GM18858 (cell line): Measurements from ENCODE around the gene SLC31A2.

Experiments used
- ATAC-seq: cut with Tn5 transposase; IDR thresholded peaks from one replicate; pipeline ENCODE4 v1.9.1; 2021; ENCODE audit not compliant: unreplicated experiment

The SLC31A2 gene

GRCh38 chr9:113184539-113184938 lies 33.7 kb downstream of the SLC31A2 start:
- no peak for ATAC-seq

GRCh38 chr9:113185271-113185670 lies 34.5 kb downstream of the SLC31A2 start:
- ATAC-seq, result no peak

- ATAC-seq, result no peak
These were observed 35.4 kb downstream of the SLC31A2 start for GRCh38 chr9:113186137-113186755.

- ATAC-seq, result no peak
These were observed 37.3 kb downstream of the SLC31A2 start for GRCh38 chr9:113187929-113188595.

- no peak for ATAC-seq
These were observed 41.6 kb downstream of the SLC31A2 start for GRCh38 chr9:113192455-113192854.

GRCh38 chr9:113199683-113200329 lies 49.0 kb downstream of the SLC31A2 start:
- no peak for ATAC-seq

- no peak for ATAC-seq
These were observed 54.6 kb downstream of the SLC31A2 start for GRCh38 chr9:113205432-113205831.

- no peak for ATAC-seq
These were observed 55.1 kb downstream of the SLC31A2 start for GRCh38 chr9:113205861-113206260.

GRCh38 chr9:113210815-113211214 lies 60.0 kb downstream of the SLC31A2 start:
- ATAC-seq, result no peak
